ENCODE measurements around the gene ACAP2.

The ACAP2 gene

DNA sequence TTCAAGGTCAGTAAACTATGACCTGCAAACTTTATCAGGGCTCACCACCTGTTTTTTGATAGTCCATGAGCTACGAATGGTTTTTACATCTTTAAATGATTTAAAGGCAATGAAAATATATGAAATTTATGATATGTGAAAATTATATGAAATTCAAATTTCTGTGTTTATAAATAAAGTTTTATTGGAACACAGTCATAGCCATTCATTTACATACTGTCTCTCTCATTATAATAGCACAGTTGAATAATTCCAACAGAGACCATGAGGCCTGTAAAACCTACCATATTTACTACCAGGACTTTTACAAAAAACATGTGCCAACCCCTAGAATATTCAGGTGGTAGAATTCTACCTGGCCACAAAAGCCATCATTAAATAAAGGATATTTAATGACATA, 107.9 kb downstream of the ACAP2 start:
- H3K4me3 ChIP-seq (ENCODE audit: low read depth, low read length), result no peak overlapping the region
- no peak for DNase-seq (ENCODE audit: low read depth)
- TF ChIP-seq MYC (IDR thresholded peaks at IDR 0.05; ENCODE audit: low read depth, low read length) (no peak), POLR2A (IDR thresholded peaks at IDR 0.05; ENCODE audit: extremely low read depth, insufficient read length) (no peak)
- TF ChIP-seq, protein P1, sequence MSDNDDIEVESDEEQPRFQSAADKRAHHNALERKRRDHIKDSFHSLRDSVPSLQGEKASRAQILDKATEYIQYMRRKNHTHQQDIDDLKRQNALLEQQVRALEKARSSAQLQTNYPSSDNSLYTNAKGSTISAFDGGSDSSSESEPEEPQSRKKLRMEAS (IDR thresholded peaks at IDR 0.05; ENCODE audit: low read depth, low read length), result no peak
- TF ChIP-seq, protein P2, sequence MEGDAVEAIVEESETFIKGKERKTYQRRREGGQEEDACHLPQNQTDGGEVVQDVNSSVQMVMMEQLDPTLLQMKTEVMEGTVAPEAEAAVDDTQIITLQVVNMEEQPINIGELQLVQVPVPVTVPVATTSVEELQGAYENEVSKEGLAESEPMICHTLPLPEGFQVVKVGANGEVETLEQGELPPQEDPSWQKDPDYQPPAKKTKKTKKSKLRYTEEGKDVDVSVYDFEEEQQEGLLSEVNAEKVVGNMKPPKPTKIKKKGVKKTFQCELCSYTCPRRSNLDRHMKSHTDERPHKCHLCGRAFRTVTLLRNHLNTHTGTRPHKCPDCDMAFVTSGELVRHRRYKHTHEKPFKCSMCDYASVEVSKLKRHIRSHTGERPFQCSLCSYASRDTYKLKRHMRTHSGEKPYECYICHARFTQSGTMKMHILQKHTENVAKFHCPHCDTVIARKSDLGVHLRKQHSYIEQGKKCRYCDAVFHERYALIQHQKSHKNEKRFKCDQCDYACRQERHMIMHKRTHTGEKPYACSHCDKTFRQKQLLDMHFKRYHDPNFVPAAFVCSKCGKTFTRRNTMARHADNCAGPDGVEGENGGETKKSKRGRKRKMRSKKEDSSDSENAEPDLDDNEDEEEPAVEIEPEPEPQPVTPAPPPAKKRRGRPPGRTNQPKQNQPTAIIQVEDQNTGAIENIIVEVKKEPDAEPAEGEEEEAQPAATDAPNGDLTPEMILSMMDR (IDR thresholded peaks at IDR 0.05; ENCODE audit: low read depth, low read length), result no peak

DNA sequence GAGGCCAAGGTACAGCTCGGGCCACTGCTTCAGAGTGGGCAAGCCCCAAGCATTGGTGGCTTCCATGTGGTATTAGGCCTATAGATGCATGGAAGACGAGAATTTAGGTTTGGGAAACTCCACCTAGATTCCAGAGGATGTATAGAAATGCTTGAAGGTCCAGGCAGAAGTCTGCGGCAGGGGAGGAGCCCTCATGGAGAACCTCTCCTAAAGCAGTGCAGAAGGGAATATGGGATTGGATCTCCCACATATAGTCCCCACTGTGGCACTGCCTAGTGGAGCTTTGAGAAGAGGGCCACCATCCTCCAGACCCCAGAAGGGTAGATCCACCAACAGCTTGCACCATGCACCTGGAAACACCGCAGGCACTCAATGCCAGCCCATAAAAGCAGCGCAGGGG, 123.8 kb downstream of the ACAP2 start:
- DNase-seq (ENCODE audit: low read depth), result peak; percentile 6
- no peak for TF ChIP-seq POLR2A (IDR thresholded peaks at IDR 0.05; ENCODE audit: extremely low read depth, insufficient read length)
- TF ChIP-seq, protein P1 (IDR thresholded peaks at IDR 0.05; ENCODE audit: low read depth, low read length), result no peak
- TF ChIP-seq, protein P2 (IDR thresholded peaks at IDR 0.05; ENCODE audit: low read depth, low read length), result no peak
- no peak for TF ChIP-seq MYC (IDR thresholded peaks at IDR 0.05; ENCODE audit: low read depth, low read length)
- H3K4me3 ChIP-seq (ENCODE audit: low read depth, low read length), result no peak overlapping the region

DNA sequence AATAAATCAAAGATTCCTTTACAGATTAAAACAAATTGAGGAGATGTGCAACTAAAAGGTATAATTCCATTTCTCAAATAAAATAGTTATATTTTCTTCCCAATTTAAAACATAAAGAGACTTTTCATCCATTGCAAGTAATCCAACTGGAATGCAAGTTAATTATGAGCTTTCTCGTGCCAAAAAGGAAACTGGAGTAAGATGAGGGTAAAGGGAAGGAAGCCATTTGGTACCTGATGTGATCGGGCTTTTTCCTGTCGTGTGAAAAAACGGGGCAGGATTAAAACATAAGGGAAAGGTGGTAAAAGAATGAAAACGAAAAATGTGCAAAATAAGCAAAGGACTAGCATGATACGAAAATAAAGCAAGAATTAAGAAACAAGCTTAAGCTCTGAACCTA, 130.1 kb downstream of the ACAP2 start:
- TF ChIP-seq, protein P2 (IDR thresholded peaks at IDR 0.05; ENCODE audit: low read depth, low read length), result no peak
- TF ChIP-seq, protein P1 (IDR thresholded peaks at IDR 0.05; ENCODE audit: low read depth, low read length), result no peak
- H3K4me3 ChIP-seq (ENCODE audit: low read depth, low read length), result no peak overlapping the region
- no peak for DNase-seq (ENCODE audit: low read depth)

DNA sequence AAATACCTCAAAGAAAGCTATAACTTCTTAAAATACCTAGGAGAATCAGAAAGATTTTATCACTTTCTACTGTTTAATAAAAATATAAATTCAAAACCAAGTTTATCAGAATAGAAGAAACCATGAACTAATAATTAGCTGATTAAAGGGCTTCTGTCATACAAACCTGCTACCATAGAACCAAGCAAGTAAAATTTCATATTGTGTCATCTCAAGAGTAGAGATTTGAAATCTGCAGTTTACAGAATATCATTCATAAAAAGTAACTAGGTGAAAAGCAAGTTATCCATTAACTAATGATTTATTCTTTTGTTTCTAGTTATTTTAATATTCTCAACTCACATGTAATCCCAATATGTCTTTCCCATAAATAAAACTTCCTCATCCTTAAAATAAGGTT, 135.1 kb downstream of the ACAP2 start:
- no peak for DNase-seq (ENCODE audit: low read depth)
- TF ChIP-seq POLR2A (IDR thresholded peaks at IDR 0.05; ENCODE audit: extremely low read depth, insufficient read length) (no peak), MYC (IDR thresholded peaks at IDR 0.05; ENCODE audit: low read depth, low read length) (no peak)
- TF ChIP-seq, protein P1 (IDR thresholded peaks at IDR 0.05; ENCODE audit: low read depth, low read length), result no peak
- TF ChIP-seq, protein P2 (IDR thresholded peaks at IDR 0.05; ENCODE audit: low read depth, low read length), result no peak
- no peak overlapping the region for H3K4me3 ChIP-seq (ENCODE audit: low read depth, low read length)

DNA sequence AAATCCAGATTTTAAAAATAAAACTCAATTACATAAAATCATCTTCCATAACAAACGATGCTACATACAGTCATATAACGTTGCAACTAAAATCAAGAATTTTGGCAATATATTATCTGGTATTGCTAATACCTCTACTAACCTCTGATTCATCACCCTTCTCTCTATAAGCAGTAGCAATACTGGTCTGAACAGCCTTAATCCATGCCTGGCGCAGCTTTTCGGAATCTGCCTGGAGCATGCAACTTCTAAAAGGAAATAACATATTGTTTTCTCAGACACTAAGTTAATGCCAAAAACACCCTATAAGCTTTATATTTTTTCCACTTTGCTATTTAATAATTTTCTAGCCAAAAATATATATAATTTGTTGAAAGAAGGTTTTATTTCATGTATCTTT, 136.5 kb downstream of the ACAP2 start:
- DNase-seq (ENCODE audit: low read depth), result no peak
- no peak overlapping the region for H3K4me3 ChIP-seq (ENCODE audit: low read depth, low read length)
- TF ChIP-seq, protein P2 (IDR thresholded peaks at IDR 0.05; ENCODE audit: low read depth, low read length), result no peak
- TF ChIP-seq, protein P1 (IDR thresholded peaks at IDR 0.05; ENCODE audit: low read depth, low read length), result no peak
- TF ChIP-seq POLR2A (IDR thresholded peaks at IDR 0.05; ENCODE audit: extremely low read depth, insufficient read length), result no peak
- TF ChIP-seq MYC (IDR thresholded peaks at IDR 0.05; ENCODE audit: low read depth, low read length), result no peak

DNA sequence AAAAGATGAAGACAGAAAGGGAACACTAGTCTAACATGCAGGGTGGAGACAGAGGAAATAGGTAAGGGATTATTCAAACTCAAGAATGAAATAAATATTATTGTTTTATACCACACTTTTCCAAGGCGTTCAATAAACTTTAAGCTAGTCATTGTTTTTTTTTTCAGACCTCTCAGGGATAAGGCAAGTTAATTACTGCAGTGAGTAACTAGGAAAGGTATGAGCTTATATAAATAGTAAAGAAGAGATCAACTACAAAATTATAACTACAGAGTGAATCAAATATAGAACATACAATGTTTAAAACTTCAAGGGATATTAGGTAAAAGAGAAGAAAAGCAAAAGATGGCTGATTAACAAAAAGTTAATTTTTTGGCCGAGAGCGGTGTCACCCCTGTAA, 140.4 kb downstream of the ACAP2 start:
- no peak overlapping the region for H3K4me3 ChIP-seq (ENCODE audit: low read depth, low read length)
- no peak for DNase-seq (ENCODE audit: low read depth)
- TF ChIP-seq, protein P2 (IDR thresholded peaks at IDR 0.05; ENCODE audit: low read depth, low read length), result no peak

Data from NB4 (cell line).